SK-N-DZ (cell line): ENCODE results near the gene STRADB.
A peak's percentile ranks its signal among the peaks of the same experiment; 100 is the strongest.
"Not testable (repeated sequence)": the region's sequence is repeated elsewhere in the genome, so short reads cannot be mapped to it uniquely, and the experiment has no call there.

Experiments used
- DNase-seq: peaks from one replicate; pipeline ENCODE4 v3.0.0-alpha.2; 2015; ENCODE audit warnings: low spot score

Gene STRADB

GRCh38 chr2:201430322-201430721 lies 21.2 kb upstream of the STRADB start:
- not testable (repeated sequence) for DNase-seq

- DNase-seq: no peak
Measured at GRCh38 chr2:201430839-201431238, 20.7 kb upstream of the STRADB start.

GRCh38 chr2:201432038-201432620 lies 19.4 kb upstream of the STRADB start:
- no peak for DNase-seq

- DNase-seq: peak; percentile 21
Measured at GRCh38 chr2:201432621-201433393, 18.7 kb upstream of the STRADB start.

- no peak for DNase-seq
Measured at GRCh38 chr2:201433394-201433995, 18.0 kb upstream of the STRADB start.

- DNase-seq: no peak
Measured at GRCh38 chr2:201436141-201436540, 15.4 kb upstream of the STRADB start.

- not testable (repeated sequence) for DNase-seq
Measured at GRCh38 chr2:201439336-201439922, 12.1 kb upstream of the STRADB start.

- DNase-seq: no peak
Measured at GRCh38 chr2:201440182-201440581, 11.4 kb upstream of the STRADB start.

GRCh38 chr2:201441409-201441808 lies 10.1 kb upstream of the STRADB start:
- DNase-seq: no peak

- no peak for DNase-seq
Measured at GRCh38 chr2:201444746-201445465, 6.6 kb upstream of the STRADB start.

GRCh38 chr2:201447086-201447485 lies 4.5 kb upstream of the STRADB start:
- DNase-seq: no peak

- no peak for DNase-seq
Measured at GRCh38 chr2:201448061-201448460, 3.5 kb upstream of the STRADB start.

- DNase-seq: no peak
Measured at GRCh38 chr2:201448701-201449100, 2.8 kb upstream of the STRADB start.

- peak; percentile 40 for DNase-seq
Measured at GRCh38 chr2:201450954-201451291, 617 bp upstream of the STRADB start.

- peak; percentile 24 for DNase-seq
Measured at GRCh38 chr2:201452058-201452921, 750 bp downstream of the STRADB start.

GRCh38 chr2:201452922-201453643 lies 1.5 kb downstream of the STRADB start:
- peak; percentile 24 for DNase-seq

GRCh38 chr2:201458381-201458780 lies 6.8 kb downstream of the STRADB start:
- DNase-seq: no peak

- no peak for DNase-seq
Measured at GRCh38 chr2:201460532-201460931, 9.0 kb downstream of the STRADB start.

GRCh38 chr2:201464547-201464946 lies 13.0 kb downstream of the STRADB start:
- DNase-seq: no peak

- no peak for DNase-seq
Measured at GRCh38 chr2:201465524-201465971, 14.0 kb downstream of the STRADB start.
